PC-3 (cell line): ENCODE measurements around the gene MROH8. TPM values are rescaled to one million over a fixed set of nuclear protein-coding genes. Genes with fewer than 3 reads are reported as not detected.

Source experiments
- ATAC-seq: fragments of 200-7000 bp; cut with Tn5 transposase; 2 replicates; pipeline ENCODE4 v1.9.1; 2020; ENCODE audit warnings: mild to moderate bottlenecking, moderate library complexity
- BruUV-seq: library from RNA; stranded (reverse); fragments of 400-500 nt; replicated peaks from 2 replicates; lab custom pipeline; 2021; lab: Mats Ljungman, UMichigan
- CTCF ChIA-PET: fragments of 300-600 bp; sonication (Branson Sonifier 250); formaldehyde crosslinking; loops from one replicate; lab custom pipeline; 2022; ENCODE audit warnings: antibody characterized with exemption; lab: Charles Lee
- POLR2A ChIA-PET: fragments of 300-600 bp; sonication (Branson Sonifier 250); formaldehyde crosslinking; loops from one replicate; lab custom pipeline; 2022; ENCODE audit warnings: antibody characterized with exemption; ENCODE audit not compliant: unreplicated experiment; lab: Charles Lee
- DNase-seq: peaks from one replicate; pipeline ENCODE4 v3.0.0-alpha.2; 2015
- H2AFZ ChIP-seq: fragments of 300-600 bp; sonication (generic); 2 replicates; pipeline ENCODE4 v1.6.0; 2016; ENCODE audit warnings: antibody characterized with exemption, low read length
- H3F3A ChIP-seq: fragments of 300-600 bp; sonication (generic); one replicate; pipeline ENCODE4 v1.6.0; 2017; ENCODE audit warnings: antibody characterized with exemption, low read length, control low read depth, mild to moderate bottlenecking; ENCODE audit not compliant: unreplicated experiment
- H3K27ac ChIP-seq: fragments of 300-600 bp; sonication (generic); 2 replicates; pipeline ENCODE4 v1.5.1; 2016; ENCODE audit warnings: mild to moderate bottlenecking, low read length
- H3K27me3 ChIP-seq: fragments of 300-600 bp; sonication (generic); 2 replicates; pipeline ENCODE4 v1.6.1; 2016; ENCODE audit warnings: low read length, mixed read lengths
- H3K36me3 ChIP-seq: fragments of 300-600 bp; sonication (generic); 2 replicates; pipeline ENCODE4 v1.6.1; 2016; ENCODE audit warnings: low read depth, mixed run types, low read length, mixed read lengths
- H3K4me1 ChIP-seq: fragments of 300-600 bp; sonication (generic); 2 replicates; pipeline ENCODE4 v1.5.1; 2016; ENCODE audit warnings: low read length; ENCODE audit not compliant: insufficient read depth
- H3K4me2 ChIP-seq: fragments of 300-600 bp; sonication (generic); 2 replicates; pipeline ENCODE4 v1.6.0; 2016; ENCODE audit warnings: low read length
- H3K4me3 ChIP-seq: fragments of 300-600 bp; sonication (generic); 2 replicates; pipeline ENCODE4 v1.5.1; 2016; ENCODE audit warnings: mild to moderate bottlenecking, low read length, mixed read lengths
- H3K79me2 ChIP-seq: fragments of 300-600 bp; sonication (generic); 2 replicates; pipeline ENCODE4 v1.6.1; 2017; ENCODE audit warnings: low read length, mixed read lengths
- H3K9ac ChIP-seq: fragments of 300-600 bp; sonication (generic); 2 replicates; pipeline ENCODE4 v1.6.0; 2016; ENCODE audit warnings: mild to moderate bottlenecking, low read length
- H3K9me2 ChIP-seq: fragments of 300-600 bp; sonication (generic); replicated peaks from 2 replicates; pipeline ENCODE4 v1.6.1; 2016; ENCODE audit warnings: mixed run types, low read length, mixed read lengths
- H3K9me3 ChIP-seq: fragments of 300-600 bp; sonication (generic); 2 replicates; pipeline ENCODE4 v1.6.1; 2016; ENCODE audit warnings: low read length, mixed read lengths
- H4K20me1 ChIP-seq: fragments of 300-600 bp; sonication (generic); 2 replicates; pipeline ENCODE4 v1.6.1; 2016; ENCODE audit warnings: low read length, mixed read lengths
- CTCF ChIP-seq: fragments of 300-600 bp; sonication (generic); conservative IDR thresholded peaks from 2 replicates; pipeline ENCODE4 v1.5.1; 2017; ENCODE audit warnings: antibody characterized with exemption, low read depth, mild to moderate bottlenecking, low read length
- EZH2 ChIP-seq: fragments of 300-600 bp; sonication (generic); IDR thresholded peaks from one replicate; pipeline ENCODE4 v1.6.1; 2017; ENCODE audit warnings: antibody characterized with exemption, mild to moderate bottlenecking, low read length; ENCODE audit not compliant: unreplicated experiment
- EZH2phosphoT487 ChIP-seq: fragments of 300-600 bp; sonication (generic); IDR thresholded peaks from 2 replicates; pipeline ENCODE4 v1.6.1; 2018; ENCODE audit warnings: mild to moderate bottlenecking, antibody characterized with exemption, low read length, borderline replicate concordance
- intact Hi-C: fragments of 100-400 bp; cut with micrococcal nuclease; formaldehyde crosslinking; loops from 2 replicates; pipeline ENCODE4 v1.9.0; 2023
- total RNA-seq: library from RNA; depleted of rRNA; stranded (reverse); fragments of >200 nt; gene quantifications from 2 replicates; pipeline ENCODE4 v1.2.3, GENCODE V29; 2014

MROH8 gene
- total RNA-seq, 1 experiment from 2014 or later, result 0.98 TPM

GRCh38 chr20:37193821-37194220, 14.5 kb upstream of the MROH8 start:
- Histone ChIP-seq H3K9me2 (no peaks in the 10 kb centered on the region), H3F3A (no peaks in the 10 kb centered on the region), H2AFZ (no peak overlapping the region), H3K9me3 (no peaks in the 10 kb centered on the region), H3K27me3 (no peaks in the 10 kb centered on the region), H3K4me3 (no peak overlapping the region), H3K9ac (no peak overlapping the region), H3K27ac (no peak overlapping the region), H3K4me2 (no peak overlapping the region), H3K4me1 (peaks cover 5% of the 10 kb centered on the region), H4K20me1 (peaks cover 55% of the 10 kb centered on the region), H3K79me2 (peaks cover 91% of the 10 kb centered on the region), H3K36me3 (peaks cover 44% of the 10 kb centered on the region)
- intact Hi-C loops, result loop anchor here (5.0 kb wide), 1 partner anchor 187 kb away; no protein-coding TSS in a partner anchor
- ChIA-PET CTCF (no interaction called here), POLR2A (no interaction called here)
- TF ChIP-seq CTCF (no peak), EZH2phosphoT487 (no peak), EZH2 (no peak)
- BruUV-seq, result no TSS peak
- no peak for DNase-seq
- no peak for ATAC-seq

- H4K20me1 ChIP-seq, result peaks cover 55% of the 10 kb centered on the region
Measured at GRCh38 chr20:37193226-37193625, 13.9 kb upstream of the MROH8 start.

More at GRCh38 chr20:37193226-37193625, 13.9 kb upstream of the MROH8 start:
- CTCF ChIA-PET, result no interaction called here
- BruUV-seq, result no TSS peak
- Histone ChIP-seq H3K9ac (no peak overlapping the region), H3K27ac (no peak overlapping the region), H3F3A (no peaks in the 10 kb centered on the region), H3K4me3 (no peak overlapping the region), H3K27me3 (no peaks in the 10 kb centered on the region), H3K36me3 (peaks cover 38% of the 10 kb centered on the region), H3K9me3 (no peaks in the 10 kb centered on the region), H3K79me2 (peaks cover 95% of the 10 kb centered on the region), H3K9me2 (no peaks in the 10 kb centered on the region), H2AFZ (no peak overlapping the region), H3K4me2 (no peak overlapping the region), H3K4me1 (peaks cover 5% of the 10 kb centered on the region)
- ATAC-seq (no peak), DNase-seq (no peak)
- intact Hi-C loops, result loop anchor here (5.0 kb wide), 1 partner anchor 186 kb away; no protein-coding TSS in a partner anchor
- POLR2A ChIA-PET, result no interaction called here
- no peak for TF ChIP-seq EZH2
- TF ChIP-seq CTCF, result no peak
- no peak for TF ChIP-seq EZH2phosphoT487
